ENCODE results near the gene NDE1. TPM values are rescaled to one million over a fixed set of nuclear protein-coding genes. Genes with fewer than 3 reads are reported as not detected.

NDE1 gene
- total and polyA plus RNA-seq, 2 donors (not counting 3 experiments of a cell fraction or from before 2014, with no cell fraction given), result 28.0 to 90.2 TPM

DNA sequence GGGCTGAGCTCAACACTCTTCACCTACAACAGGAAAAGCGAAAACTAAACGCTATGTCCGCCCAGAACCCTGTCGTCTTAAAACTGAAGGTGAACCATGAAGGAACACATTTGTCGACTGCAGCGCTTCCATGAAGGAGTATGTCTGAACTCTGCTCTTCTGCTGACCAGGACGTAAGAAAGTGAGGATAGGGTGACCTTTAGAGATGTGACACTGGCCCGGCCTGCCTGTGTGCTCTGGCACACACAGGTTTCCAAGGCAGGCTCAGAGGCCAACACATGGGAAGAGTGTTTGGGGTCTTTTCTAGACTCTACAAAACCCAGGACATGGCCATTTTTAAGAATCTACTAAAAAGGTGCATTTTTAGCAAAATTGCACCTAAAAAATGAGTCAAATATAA lies 28.2 kb upstream of the NDE1 start:
- Histone ChIP-seq H3K36me3 (ENCODE audit: control insufficient read depth in 2 of 2, extremely low read depth in 1 of 2, insufficient read depth in 2 of 2, low read length in 2 of 2) (peaks cover 19 to 43% of the 10 kb centered on the region in 2 experiments), H3K4me1 (ENCODE audit: control insufficient read depth, extremely low read depth, insufficient read depth, low read length) (no peaks in the 10 kb centered on the region), H3K79me2 (ENCODE audit: control insufficient read depth, insufficient read depth, low read length) (no peaks in the 10 kb centered on the region), H3K4me3 (replicated peaks in 1 of 3; ENCODE audit: insufficient read depth in 1 of 3, low read depth in 1 of 3, low read length in 3 of 3) (no peak overlapping the region), H3K9ac (replicated peaks; ENCODE audit: extremely low read depth, insufficient read depth, low read length) (no peak overlapping the region), H2AFZ (ENCODE audit: low read depth, low read length) (no peak overlapping the region), H3K27ac (ENCODE audit: insufficient read depth, low read depth, low read length) (no peak overlapping the region), H3K9me1 (replicated peaks; ENCODE audit: control insufficient read depth, extremely low read depth, insufficient read depth, low read length) (no peaks in the 10 kb centered on the region), H4K20me1 (replicated peaks; ENCODE audit: control insufficient read depth, extremely low read depth, insufficient read depth, low read length) (no peaks in the 10 kb centered on the region), H3K9me3 (replicated peaks; ENCODE audit: control insufficient read depth, insufficient read depth, low read length) (no peaks in the 10 kb centered on the region), H3K27me3 (ENCODE audit: control insufficient read depth in 2 of 2, insufficient read depth in 2 of 2, low read length in 2 of 2) (no peaks in the 10 kb centered on the region), H3K4me2 (ENCODE audit: insufficient read depth, low read length) (no peak overlapping the region)
- CTCF ChIA-PET, result interaction anchor here (0.6 to 1.2 kb wide), 6 partner anchors 10 to 194 kb away, joined by 3 to 4 read pairs (median 3); partner anchors contain the start of gene MARF1
- no peak for FAIRE-seq
- intact Hi-C loops (cut with micrococcal nuclease), result no loop called here
- dilution Hi-C loops (cut with MboI; ENCODE audit: extremely low pct_ligation_motif_present, low sequenced_read_pairs), result no loop called here
- no TSS peak for BruUV-seq (replicated peaks)
- no peak for DNase-seq (ENCODE audit: low read depth, low spot score)
- POLR2A ChIA-PET, result no interaction called here
- no peak for TF ChIP-seq POLR2AphosphoS5 (IDR thresholded peaks at IDR 0.05; ENCODE audit: insufficient read depth, low read depth, low read length)
- TF ChIP-seq, protein P1, sequence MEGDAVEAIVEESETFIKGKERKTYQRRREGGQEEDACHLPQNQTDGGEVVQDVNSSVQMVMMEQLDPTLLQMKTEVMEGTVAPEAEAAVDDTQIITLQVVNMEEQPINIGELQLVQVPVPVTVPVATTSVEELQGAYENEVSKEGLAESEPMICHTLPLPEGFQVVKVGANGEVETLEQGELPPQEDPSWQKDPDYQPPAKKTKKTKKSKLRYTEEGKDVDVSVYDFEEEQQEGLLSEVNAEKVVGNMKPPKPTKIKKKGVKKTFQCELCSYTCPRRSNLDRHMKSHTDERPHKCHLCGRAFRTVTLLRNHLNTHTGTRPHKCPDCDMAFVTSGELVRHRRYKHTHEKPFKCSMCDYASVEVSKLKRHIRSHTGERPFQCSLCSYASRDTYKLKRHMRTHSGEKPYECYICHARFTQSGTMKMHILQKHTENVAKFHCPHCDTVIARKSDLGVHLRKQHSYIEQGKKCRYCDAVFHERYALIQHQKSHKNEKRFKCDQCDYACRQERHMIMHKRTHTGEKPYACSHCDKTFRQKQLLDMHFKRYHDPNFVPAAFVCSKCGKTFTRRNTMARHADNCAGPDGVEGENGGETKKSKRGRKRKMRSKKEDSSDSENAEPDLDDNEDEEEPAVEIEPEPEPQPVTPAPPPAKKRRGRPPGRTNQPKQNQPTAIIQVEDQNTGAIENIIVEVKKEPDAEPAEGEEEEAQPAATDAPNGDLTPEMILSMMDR (IDR thresholded peaks at IDR 0.05; ENCODE audit: extremely low read depth in 1 of 2, insufficient read depth in 1 of 2, low read depth in 1 of 2, low read length in 2 of 2), result no peak
- TF ChIP-seq, protein P2, sequence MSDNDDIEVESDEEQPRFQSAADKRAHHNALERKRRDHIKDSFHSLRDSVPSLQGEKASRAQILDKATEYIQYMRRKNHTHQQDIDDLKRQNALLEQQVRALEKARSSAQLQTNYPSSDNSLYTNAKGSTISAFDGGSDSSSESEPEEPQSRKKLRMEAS (IDR thresholded peaks at IDR 0.05; ENCODE audit: insufficient read depth, insufficient read length), result no peak
- no peak for TF ChIP-seq JUN (IDR thresholded peaks at IDR 0.05; ENCODE audit: borderline replicate concordance, insufficient read depth, insufficient read length, low read depth)
- TF ChIP-seq EZH2 (IDR thresholded peaks at IDR 0.05; ENCODE audit: borderline replicate concordance, low read depth, low read length, severe bottlenecking), result no peak
- no peak for TF ChIP-seq MYC (IDR thresholded peaks at IDR 0.05; ENCODE audit: low read depth, low read length)
- no peak for TF ChIP-seq POLR2A (IDR thresholded peaks at IDR 0.05; ENCODE audit: low read depth, low read length)
- TF ChIP-seq FOS (IDR thresholded peaks at IDR 0.05; ENCODE audit: borderline replicate concordance, insufficient read depth, low read length), result no peak
- TF ChIP-seq GATA2 (IDR thresholded peaks at IDR 0.05; ENCODE audit: insufficient read depth, insufficient read length, low read depth, low read length), result no peak

All from endothelial cell of umbilical vein (primary cell).